NCI-H510A (cell line): ENCODE data around the gene LIN37.
A peak's percentile ranks its signal among the peaks of the same experiment; 100 is the strongest.

Experiments used
- DNase-seq: peaks from one replicate; lab custom pipeline; 2025; lab: John Stamatoyannopoulos, UW

The LIN37 gene

DNA sequence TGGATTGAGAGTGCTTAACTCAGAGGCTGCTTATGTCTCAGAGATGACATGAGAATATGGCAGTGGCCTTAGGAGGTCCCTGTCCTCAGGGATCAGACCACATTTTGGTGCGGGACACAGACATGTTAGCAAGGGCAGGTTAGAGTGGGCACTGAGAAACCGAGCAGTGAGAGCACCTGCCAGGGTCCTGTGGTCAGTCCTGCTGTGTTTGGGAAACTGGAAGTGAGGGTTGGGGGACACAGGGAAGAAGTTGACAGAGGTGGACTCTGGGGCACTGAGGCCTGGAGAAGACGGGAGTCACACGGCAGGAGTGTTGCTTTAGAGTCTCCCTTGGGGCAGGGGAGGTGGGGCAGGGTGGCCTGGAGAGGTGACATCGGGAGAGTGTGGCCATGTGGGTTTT lies 13.5 kb upstream of the LIN37 start:
- no peak for DNase-seq

DNA sequence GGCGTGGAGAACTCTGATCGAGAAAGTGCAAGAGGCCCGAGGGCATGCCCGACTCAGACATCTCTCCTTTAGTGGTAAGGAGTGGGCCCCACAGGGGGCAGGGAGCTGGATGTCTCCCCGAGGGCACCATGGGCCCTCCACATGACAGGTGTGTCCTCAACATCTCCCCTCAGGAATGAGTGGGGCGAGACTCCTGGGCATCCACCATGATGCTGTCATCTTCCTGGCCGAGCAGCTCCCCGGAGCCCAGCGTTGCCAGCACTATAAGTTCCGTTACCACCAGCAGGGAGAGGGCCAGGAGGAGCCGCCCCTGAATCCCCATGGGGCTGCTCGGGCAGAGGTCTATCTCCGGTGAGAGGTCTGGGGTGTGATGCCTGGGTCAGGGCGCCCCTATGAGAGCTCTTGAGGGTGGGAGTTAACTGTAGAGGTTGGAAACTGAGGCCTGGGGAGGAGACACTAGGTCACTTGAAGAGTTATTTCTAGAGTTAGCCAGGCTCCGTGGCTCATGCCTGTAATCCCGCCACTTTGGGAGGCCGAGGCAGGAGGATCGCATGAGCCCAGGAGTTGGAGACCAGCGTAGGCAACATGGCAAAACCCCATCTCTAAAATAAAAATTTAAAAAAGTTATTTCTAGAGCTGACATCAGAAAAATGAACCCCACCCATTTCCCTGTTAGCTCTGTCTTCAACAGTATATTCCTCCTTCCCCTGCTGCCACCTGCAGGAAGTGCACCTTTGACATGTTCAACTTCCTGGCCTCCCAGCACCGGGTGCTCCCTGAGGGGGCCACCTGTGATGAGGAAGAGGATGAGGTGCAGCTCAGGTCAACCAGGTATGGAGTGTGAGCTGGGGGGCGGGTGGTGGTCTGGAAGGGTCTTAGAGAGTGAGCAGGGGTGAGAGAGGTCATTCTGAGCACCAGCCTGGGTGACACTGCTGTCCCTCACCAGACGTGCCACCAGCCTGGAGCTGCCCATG lies 11.2 kb upstream of the LIN37 start:
- DNase-seq: no peak

- DNase-seq: no peak
Observed at GRCh38 chr19:35738021-35738886, 10.1 kb upstream of the LIN37 start.

DNA sequence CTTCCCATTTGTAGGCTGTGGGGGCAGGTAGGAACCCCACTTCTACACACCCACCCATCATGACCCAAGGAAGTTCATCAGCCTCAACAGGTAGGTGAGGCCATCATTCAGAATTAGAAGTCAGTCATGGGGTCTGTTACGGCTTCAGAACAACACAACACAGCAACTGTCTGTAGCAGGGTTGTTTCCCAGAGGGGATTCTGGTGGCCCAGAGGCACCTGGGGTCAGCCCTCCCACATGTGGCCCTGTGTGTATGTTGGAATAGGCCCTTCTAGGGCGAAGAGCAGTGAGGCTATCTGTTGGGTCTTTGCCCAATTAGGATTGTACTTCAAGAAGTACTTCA lies 9.5 kb upstream of the LIN37 start:
- DNase-seq: no peak

DNA sequence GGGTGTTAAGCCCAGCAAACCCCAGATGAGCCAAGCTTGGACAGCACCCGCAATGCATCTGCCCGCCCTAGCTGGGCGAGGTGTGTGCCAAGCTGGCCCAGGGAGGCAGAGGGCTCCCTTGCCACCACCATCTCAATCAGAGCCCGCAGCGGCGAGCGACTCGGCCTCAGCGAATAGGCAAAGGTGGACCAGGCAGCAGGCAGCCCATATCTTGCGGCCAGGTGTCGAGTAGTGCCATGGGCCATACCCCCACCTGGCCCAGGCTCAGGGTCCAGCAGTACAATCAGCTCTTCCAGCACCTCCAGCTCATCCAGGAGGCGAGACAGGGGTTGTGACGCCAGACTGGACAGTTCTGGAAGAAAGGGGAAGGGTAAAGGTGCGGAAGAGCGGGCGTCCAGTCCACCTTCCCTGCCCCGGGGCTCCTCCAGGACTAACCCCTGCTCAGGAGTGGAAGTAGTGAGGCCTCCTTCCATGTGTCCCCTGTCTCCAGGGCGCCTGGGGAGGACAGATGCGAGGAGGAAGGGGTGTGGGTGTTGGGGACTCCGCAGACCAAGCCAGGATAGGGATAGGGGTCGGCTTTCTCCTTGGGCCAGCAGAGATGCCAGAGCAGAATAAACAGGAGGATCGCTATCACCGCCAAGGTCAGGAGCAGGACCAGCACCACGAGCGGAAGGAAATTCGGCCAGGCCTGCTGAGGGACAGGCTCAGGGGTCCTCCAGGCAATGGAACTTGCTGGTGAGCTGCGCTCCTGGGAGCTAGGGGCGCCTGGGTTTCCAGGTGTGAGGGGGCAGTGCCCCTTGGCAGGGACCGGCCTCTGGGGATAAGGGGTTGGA lies 8.9 kb upstream of the LIN37 start:
- no peak for DNase-seq

DNA sequence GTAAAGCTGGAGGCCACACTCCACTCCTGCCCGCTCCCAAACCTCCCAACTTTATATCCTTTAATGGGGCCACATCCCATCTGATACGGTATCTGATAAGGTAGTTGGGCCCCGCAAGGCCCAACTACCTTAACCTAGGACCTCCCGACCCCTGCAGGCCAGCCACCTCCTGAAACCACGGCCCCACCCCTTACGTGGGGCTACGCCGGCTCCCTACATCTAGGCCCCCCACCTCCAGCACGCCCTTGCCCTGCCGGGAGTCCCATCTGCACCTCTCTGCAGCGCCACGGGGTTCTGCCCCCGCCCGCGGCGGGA lies 8.3 kb upstream of the LIN37 start:
- no peak for DNase-seq

GRCh38 chr19:35740423-35741202 lies 7.8 kb upstream of the LIN37 start:
- peak; percentile 98 for DNase-seq

GRCh38 chr19:35741203-35741515 lies 7.2 kb upstream of the LIN37 start:
- DNase-seq: no peak

DNA sequence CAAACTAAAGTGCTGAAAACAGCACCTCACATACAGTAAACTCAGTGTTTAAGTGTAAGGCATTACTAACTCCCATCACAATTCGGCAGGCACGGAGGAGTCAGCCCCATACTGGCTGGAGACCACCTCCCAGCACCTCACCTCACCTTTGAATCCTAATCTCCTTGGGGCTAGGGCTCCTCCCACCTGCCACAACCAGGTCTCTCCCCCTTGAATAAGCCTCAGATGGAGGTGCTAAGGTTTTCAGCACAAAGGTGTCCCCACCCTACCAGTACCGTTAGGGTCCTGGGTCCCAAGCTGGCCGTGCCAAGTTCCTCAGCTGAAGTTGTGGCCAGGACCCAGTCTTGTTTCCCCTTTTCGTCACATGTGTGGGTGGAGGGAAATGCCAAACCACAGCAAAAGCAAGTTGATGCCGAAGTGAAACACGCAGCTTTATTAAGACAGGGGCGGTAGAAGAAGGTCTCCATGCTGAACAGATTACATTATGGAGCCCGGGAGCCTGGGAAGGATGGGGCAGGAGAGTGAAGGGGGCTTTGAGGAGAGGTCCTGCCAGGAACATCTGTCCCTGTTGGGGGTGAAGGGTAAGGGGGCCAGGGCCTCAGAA lies 6.2 kb upstream of the LIN37 start, which contains the start of gene IGFLR1:
Gene IGFLR1 (minus strand): TSS at position 332 of the 604 bp plus-strand sequence. CDS start 1,272 bp downstream, outside the sequence.
- no peak for DNase-seq

DNA sequence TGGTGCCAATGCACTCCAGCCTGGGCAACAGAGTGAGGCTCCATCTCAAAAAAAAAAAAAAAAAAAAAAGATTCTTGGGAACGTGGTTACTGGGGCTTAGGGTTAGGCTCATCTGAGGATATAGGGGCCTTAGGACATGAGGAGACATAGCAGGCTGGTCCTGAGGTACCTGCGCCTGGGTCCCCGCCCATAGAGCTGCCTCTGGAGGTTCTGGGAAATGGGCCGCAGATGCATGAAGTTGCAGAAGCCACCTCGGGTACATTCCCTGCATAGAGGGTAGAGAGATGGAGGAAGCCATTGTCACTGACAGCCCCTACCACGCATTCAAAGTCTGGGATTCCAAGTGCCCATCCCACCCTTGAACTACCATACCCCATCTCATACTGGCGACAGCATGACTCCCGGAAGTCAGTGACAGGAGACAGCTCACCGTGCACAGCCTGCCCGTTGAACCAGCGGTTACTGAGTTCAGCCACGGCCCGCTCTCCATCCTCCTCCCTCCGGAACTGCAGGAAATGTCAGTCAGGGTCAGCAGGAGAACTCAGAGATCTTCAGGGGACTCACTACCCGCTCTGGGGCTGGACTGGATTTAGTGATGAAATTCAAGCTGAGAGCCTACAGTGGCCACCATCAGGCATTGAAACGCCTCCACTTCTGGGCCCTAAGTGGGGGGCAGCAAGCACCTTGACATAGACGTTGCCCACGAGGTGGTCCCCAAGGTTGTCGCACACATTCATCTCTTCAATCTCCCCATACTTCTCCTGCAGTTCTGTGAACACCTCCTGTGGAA lies 4.5 kb upstream of the LIN37 start:
- no peak for DNase-seq

DNA sequence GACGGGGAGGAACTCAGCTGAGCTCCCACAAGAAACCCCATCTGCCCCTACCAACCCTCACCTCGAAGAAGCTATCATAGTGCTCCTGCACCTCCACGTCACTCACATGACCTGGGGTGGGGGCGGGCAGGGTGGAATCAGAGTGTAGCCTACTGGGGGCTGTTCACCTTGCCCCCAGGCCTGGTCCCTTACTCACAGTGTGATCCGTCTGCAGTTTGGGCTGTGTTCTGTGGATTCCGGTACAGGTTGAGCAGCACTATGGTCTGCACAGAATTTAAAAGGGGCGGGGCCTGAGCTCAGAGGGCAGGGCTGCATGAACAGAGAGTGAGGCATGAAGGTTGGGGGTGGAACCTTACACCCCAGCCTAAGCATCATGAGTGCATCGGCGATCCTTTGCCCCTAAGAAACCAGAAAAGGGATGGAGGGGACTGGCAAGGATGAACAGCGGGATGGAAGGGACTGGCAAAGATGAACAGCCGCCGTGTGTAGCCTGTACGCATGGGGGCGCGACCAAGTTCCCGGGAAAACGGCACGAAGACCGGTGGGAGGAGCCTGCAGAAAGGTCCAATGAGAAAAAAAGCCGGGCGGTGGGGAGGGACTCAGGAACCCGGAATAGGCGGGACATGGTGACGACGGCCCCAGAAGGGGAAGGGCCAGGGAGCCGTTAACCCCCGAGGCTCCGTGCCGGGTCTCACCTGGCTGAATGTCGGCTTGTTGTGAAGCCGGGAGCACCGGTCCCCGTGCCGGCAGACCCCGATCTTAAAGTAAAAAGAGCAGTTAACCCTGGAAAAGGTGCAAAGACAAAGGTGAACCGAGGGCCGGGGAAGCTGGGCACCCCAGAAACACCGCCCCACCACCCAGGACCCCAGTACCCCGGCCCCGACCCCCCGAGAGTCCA lies 3.7 kb upstream of the LIN37 start:
- peak; percentile 89 for DNase-seq

- DNase-seq: peak; percentile 96
Observed at GRCh38 chr19:35745328-35746086, 2.9 kb upstream of the LIN37 start, which contains the start of the genes PSENEN and U2AF1L4. TSS of gene PSENEN (plus strand) at chr19:35745651. CDS start at chr19:35745931, 280 bp downstream. TSS of gene U2AF1L4 (minus strand) at chr19:35745418. CDS start at chr19:35745391, 27 bp downstream.

DNA sequence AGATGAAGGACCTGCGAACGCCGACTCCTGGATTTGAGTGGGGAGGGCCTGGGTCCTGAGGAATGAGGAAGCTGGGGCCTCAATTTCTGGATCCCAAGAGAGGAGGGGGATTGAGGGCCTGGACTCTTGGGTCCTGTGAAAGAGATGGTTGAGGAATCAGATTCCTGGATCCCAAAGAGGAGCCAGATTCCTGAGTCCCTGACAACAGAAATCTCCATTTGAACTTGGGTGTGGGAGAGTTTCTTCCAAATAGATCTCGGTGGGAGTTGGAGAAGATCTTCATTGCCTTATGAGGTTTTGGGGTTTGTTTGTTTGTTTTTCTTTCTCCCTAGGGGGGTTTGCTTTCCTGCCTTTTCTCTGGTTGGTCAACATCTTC lies 2.3 kb upstream of the LIN37 start:
- DNase-seq: no peak

DNA sequence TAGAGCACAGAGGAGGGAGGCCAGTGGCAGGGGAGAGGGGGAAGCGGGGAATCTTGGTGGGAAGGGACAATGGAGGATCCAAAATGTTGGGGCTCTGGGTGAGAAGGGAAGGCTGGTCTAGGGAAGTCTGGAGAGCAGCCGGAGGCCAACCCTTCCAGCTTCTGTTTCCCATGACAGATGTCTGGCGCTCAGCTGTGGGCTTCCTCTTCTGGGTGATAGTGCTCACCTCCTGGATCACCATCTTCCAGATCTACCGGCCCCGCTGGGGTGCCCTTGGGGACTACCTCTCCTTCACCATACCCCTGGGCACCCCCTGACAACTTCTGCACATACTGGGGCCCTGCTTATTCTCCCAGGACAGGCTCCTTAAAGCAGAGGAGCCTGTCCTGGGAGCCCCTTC lies 1.8 kb upstream of the LIN37 start:
- no peak for DNase-seq

DNA sequence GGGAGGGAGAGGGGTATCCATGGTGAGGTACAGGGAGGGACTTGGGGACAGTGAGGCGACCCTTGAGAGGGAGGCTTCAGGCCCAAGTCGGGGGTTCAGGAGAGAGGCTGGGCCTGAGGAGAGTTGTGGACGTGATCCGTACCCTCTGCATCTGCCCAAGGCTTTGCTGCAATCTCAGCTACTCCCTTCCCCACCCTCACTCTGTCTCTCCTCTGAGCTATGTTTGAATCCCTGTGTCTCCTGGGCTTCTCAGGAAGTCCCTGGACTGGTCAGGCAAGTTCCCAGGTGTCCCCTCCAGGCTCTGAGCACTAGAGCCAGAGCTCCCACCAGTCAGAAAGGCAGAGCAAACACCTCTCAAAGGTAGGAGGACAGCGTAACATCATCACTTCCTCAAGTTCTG lies 1.8 kb downstream of the LIN37 start:
- no peak for DNase-seq

DNA sequence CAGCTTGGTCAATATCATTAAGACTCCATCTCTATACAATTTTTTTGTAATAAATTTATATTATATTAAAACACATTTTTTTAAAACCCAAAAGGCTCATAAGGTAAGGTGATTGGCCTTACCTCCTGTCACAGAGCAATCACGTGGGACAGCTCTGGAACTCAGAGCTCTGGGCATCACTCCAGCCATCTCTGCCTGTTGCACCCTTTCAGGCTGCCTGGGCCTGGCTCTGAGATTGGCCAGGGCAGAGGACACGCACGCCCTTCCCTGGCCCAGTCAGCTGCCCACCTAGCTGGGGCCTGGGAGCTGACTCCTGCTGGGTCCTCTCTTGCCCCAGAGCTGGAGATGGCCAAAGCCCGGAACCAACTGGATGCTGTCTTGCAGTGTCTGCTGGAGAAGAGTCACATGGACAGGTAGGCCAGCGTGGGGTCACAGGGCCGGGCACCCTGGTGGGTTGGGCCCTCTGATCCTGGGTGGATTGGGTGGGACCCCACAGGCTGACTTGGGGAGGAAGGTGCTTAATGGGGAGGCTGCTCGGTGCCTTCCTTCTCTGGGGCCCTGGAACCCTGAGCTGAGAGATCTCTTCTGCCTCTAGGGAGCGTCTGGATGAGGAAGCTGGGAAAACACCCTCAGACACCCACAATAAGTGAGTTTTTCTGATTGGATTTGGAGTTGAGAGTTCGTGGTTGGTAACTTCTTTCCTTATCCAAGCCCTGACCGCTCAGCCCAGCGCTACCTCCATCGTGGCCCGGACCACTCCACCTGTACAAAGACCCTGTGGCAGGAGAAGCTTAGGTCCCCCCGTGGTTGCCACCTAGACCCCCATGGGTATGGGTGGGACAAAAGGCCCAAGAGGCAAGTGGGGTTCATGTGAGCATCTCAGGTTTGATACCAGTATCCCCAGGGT lies 3.7 kb downstream of the LIN37 start:
- DNase-seq: no peak

- DNase-seq: no peak
Observed at GRCh38 chr19:35752746-35753350, 4.5 kb downstream of the LIN37 start.
